DMS 273 treated with DMSO at 0.1 percent for 48 hours (cell line): ENCODE data around the gene KLHDC1.
"Not testable (repeated sequence)": the region's sequence is repeated elsewhere in the genome, so short reads cannot be mapped to it uniquely, and the experiment has no call there.

Experiments
- DNase-seq: peaks from one replicate; lab custom pipeline; 2025; lab: John Stamatoyannopoulos, UW

The KLHDC1 gene, protein sequence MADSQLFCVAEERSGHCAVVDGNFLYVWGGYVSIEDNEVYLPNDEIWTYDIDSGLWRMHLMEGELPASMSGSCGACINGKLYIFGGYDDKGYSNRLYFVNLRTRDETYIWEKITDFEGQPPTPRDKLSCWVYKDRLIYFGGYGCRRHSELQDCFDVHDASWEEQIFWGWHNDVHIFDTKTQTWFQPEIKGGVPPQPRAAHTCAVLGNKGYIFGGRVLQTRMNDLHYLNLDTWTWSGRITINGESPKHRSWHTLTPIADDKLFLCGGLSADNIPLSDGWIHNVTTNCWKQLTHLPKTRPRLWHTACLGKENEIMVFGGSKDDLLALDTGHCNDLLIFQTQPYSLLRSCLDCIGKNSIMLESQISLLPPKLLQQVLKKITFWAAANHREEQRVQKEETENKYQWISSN

GRCh38 chr14:49692811-49693734 is at the start of gene KLHDC1:
Gene KLHDC1 (plus strand): TSS chr14:49693120. CDS start chr14:49693195, 75 bp downstream.
- DNase-seq: no peak

DNA sequence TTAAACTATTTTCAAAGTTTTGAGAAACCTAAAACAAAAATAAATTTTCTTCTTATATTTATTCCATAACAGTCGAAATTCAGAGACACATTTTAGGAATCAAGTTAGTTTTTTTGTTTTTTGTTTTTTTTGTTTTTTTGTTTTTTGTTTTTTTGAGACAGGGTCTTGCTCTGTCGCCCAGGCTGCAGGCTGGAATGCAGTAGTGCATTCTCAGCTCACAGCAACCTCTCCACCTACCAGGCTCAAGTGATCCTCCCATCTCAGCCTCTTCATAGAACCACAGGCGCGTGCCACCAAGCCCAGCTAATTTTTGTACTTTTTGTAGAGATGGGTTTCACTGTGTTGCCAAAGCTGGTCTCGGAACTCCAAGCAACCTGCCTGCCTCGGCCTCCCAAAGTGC is 39.4 kb upstream of the KLHDC1 start:
- no peak for DNase-seq

- no peak for DNase-seq
Observed at GRCh38 chr14:49654511-49654910, 38.4 kb upstream of the KLHDC1 start.

GRCh38 chr14:49657500-49657899 is 35.4 kb upstream of the KLHDC1 start:
- DNase-seq: not testable (repeated sequence)

DNA sequence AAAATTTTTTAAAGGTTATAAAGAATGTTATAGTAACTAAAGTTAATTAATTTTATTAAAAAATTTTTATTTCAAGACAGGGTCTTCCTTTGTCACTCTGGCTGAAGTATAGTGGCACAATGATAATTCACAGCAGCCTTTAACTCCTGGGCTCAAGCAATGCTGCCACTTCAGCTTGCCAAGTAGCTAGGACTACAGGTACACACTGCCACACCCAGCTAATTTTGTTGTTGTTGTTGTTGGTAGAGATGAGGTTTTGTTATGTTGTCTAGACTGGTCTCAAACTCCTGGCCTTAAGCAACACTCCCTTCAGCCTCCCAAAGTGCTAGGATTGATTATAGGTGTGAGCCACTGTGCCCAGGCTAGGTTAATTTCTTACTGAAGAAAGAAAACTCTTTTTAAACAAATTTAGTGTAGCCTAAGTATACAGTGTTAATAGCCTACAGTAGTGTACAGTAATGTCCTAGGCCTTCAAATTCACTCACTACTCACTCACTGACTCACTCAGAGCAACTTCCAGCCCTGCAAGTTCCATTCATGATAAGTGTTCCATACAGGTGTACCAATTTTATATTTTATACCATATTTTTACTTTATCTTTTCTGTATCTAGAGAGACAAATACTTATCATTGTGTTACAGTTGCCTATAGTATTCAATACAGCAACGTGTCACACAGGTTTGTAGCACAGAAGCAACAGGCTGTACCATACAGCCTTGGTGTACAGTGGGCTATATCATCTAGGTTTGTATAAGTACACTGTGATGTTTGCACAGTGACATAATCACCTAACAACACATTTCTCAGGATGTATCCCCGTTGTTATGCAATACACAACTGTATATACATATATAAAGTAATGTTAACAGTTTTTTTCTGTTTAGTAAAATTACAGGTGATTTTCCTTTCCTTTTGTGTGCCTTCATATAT is 33.1 kb upstream of the KLHDC1 start:
- no peak for DNase-seq

GRCh38 chr14:49670475-49670874 is 22.4 kb upstream of the KLHDC1 start:
- DNase-seq: no peak

DNA sequence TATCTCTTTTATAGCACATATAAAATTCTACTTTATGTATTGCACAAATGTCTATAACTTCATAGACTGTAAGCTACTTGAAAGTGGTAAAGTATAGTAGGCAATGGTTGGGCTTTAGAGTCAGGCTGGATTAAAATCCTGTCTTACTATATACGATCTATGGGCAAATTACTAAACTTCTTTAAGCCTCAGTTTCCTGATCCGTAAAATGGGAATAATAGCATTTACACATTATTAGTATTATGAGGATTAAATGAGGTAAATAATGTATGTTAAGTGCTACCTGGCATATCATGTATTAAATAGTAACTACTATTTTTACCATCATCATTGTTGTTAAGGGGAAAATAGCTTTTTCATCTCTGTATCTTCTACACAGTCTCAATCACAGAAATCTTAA is 19.3 kb upstream of the KLHDC1 start:
- DNase-seq: no peak

GRCh38 chr14:49677643-49678042 is 15.3 kb upstream of the KLHDC1 start:
- DNase-seq: no peak

- no peak for DNase-seq
Observed at GRCh38 chr14:49679271-49679670, 13.6 kb upstream of the KLHDC1 start.

- DNase-seq: no peak
Observed at GRCh38 chr14:49686425-49686824, 6.5 kb upstream of the KLHDC1 start.

- DNase-seq: peak; percentile 59
Observed at GRCh38 chr14:49687942-49688700, 4.8 kb upstream of the KLHDC1 start, which contains the start of gene POLE2. Gene POLE2 (minus strand): TSS chr14:49688214. CDS start chr14:49688203, 11 bp downstream.

GRCh38 chr14:49688701-49689030 is 4.3 kb upstream of the KLHDC1 start:
- DNase-seq: no peak

DNA sequence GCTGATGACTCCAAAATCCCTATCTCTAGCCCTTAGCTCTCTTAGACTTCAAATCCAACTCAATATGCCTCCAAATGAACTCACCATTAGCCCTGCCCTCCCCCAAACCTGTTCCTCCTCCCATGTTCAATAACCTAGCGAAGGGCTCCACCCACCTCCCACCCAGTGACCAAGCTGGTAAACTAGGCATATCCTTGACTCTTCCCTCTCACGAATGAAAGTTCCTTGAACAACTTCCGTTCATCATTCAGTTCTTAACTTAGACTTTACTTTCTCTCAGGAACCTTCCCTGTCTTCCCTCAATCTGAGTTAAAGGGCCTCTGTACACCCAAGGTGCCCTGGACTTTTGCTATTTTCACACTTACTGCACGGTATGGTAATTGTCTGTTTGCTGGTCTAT is 1.9 kb upstream of the KLHDC1 start:
- DNase-seq: no peak

DNA sequence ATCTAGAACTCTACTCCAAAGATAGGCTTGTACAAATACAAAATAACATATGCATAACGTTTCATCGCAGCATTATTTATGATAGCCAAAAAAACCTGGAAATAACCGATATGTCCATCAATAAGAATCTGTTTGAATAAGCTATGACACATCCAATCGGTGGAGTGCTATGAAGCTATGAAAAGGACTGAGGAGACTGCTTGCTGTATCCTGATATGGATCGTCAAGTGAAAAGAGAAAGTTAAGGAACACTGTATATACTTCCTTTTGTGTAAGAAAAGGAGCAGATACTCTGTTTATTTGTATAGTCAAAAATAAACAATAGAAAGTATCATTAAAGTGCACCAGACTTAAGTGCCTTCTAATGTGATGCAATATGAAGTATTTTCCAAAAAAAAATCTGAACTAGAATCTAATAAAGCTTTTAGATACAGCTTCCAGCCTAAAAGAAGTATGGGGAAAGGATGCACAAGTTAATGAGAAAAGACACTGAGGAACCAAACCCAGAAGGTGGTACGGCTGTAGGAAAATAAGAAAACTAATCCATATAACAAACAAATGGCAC is 645 bp upstream of the KLHDC1 start:
- DNase-seq: no peak

- DNase-seq: not testable (repeated sequence)
Observed at GRCh38 chr14:49693735-49694124, 810 bp downstream of the KLHDC1 start.

GRCh38 chr14:49702725-49703124 is 9.8 kb downstream of the KLHDC1 start:
- no peak for DNase-seq

GRCh38 chr14:49703965-49704364 is 11.0 kb downstream of the KLHDC1 start:
- peak; percentile 28 for DNase-seq

DNA sequence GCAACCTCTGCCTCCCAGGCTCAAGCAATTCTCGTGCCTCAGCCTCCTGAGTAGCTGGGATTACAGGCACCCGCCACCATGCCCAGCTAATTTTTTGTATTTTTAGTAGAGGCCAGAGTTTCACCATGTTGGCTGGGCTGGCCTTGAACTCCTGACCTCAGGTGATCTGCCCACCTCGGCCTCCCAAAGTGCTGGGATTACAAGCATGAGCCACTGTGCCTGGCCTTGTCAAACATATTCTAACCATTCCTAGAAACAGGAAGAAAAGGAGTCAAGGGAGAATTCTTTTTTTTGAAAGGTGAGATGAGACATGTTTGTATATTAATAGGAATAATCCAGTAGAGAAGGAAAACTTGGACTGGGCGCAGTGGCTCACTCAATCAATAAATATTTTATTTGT is 11.6 kb downstream of the KLHDC1 start:
- DNase-seq: not testable (repeated sequence)

- DNase-seq: not testable (repeated sequence)
Observed at GRCh38 chr14:49710993-49711392, 18.1 kb downstream of the KLHDC1 start.

DNA sequence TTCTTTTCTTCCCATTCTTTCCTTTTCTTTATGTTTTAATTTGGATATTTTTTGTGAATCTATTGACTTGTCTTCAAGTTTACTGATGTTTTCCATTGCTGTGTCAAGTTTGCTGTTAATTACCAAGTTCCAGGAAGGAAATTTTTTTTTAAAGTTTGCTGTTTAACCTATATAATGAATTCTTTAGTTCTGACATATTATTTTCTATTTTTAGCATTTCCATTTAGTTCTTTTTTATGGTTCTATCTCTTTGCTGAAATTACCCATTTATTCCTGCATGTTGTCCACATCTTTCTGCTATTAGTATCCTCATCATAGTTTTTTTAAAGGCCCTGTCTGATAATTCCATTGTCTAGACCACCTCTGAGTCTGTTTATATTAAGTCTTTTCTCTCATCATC is 27.8 kb downstream of the KLHDC1 start:
- no peak for DNase-seq
